Kidney (tissue), 22 donors: ENCODE measurements around the gene PARP4. TPM values are rescaled to one million over a fixed set of nuclear protein-coding genes. Genes with fewer than 3 reads are reported as not detected.
"Not testable (repeated sequence)": the region's sequence is repeated elsewhere in the genome, so short reads cannot be mapped to it uniquely, and the experiment has no call there.

ENCODE experiments used
- DNase-seq, 5 donors: peaks; one replicate each; pipeline ENCODE4 v3.0.0-alpha.2; 2013 to 2020
- FAIRE-seq: peaks from 2 replicates; lab custom pipeline; 2012; peaks lifted over from hg19 to GRCh38; lab: Jason Lieb, UNC
- H3K27ac ChIP-seq, 2 donors: one replicate each; pipeline ENCODE4 v1.7.0; 2013; ENCODE audit warnings: low read depth in 2 of 2, low read length in 2 of 2, inconsistent platforms in 1 of 2
- H3K27me3 ChIP-seq: one replicate; pipeline ENCODE4 v1.7.1; 2013; ENCODE audit warnings: low read length, inconsistent platforms; ENCODE audit not compliant: control insufficient read depth, insufficient read depth
- H3K36me3 ChIP-seq, 3 donors: one replicate each; pipeline versions ENCODE4 v1.7.0 to v1.7.1; 2013; ENCODE audit warnings: low read length in 3 of 3, control low read depth in 1 of 3, inconsistent platforms in 1 of 3; ENCODE audit not compliant: insufficient read depth in 3 of 3, control insufficient read depth in 2 of 3
- H3K4me1 ChIP-seq, 3 donors: one replicate each; pipeline versions ENCODE4 v1.7.0 to v1.7.1; 2013; ENCODE audit warnings: low read length in 3 of 3, inconsistent platforms in 1 of 3, low read depth in 1 of 3; ENCODE audit not compliant: control insufficient read depth in 2 of 3, insufficient read depth in 2 of 3
- H3K4me3 ChIP-seq, 3 donors: one replicate each; pipeline versions ENCODE4 v1.7.0 to v1.8.1; 2013; ENCODE audit warnings: low read length in 3 of 3, control low read depth in 1 of 3, inconsistent platforms in 1 of 3
- H3K9ac ChIP-seq, 3 donors: one replicate each; pipeline versions ENCODE4 v1.7.0 to v1.7.1; 2013; ENCODE audit warnings: low read length in 3 of 3, control low read depth in 1 of 3, inconsistent platforms in 1 of 3
- H3K9me3 ChIP-seq, 3 donors: one replicate each; pipeline versions ENCODE4 v1.7.0 to v1.7.1; 2013; ENCODE audit warnings: low read length in 3 of 3, control low read depth in 1 of 3, inconsistent platforms in 1 of 3; ENCODE audit not compliant: control insufficient read depth in 2 of 3, insufficient read depth in 1 of 3
- CTCF ChIP-seq: IDR thresholded peaks from 3 replicates; pipeline ENCODE4 v1.5.1; 2012; ENCODE audit warnings: mild to moderate bottlenecking, moderate library complexity, borderline replicate concordance; ENCODE audit not compliant: insufficient read depth; ENCODE audit errors: extremely low read depth
- intact Hi-C: fragments of 100-400 bp; cut with DNase I; formaldehyde crosslinking; loops from one replicate; pipeline ENCODE4 v1.11.1; 2022
- long read RNA-seq, 10 donors: library from polyadenylated mRNA in 1 of 10; unstranded in 1 of 10; transcript quantifications; one replicate each; pipeline ENCODE4 v2.0.0 and lab custom pipeline, GENCODE V29; 2021 to 2026
- polyA plus RNA-seq: library from polyadenylated mRNA; stranded (reverse); fragments of 350-450 nt; fragmentation: Illumina TruSeq; extraction: RNeasy Lipid Tissue Mini Kit (QIAGEN cat#74804); gene quantifications from one replicate; pipeline ENCODE4 v1.2.3, GENCODE V29; 2014; ENCODE audit warnings: low read depth, low replicate concordance; ENCODE audit not compliant: insufficient read depth
- total RNA-seq: library from RNA; stranded (reverse); fragmentation: NEBNext Ultra II Directional; extraction: Animal tissue kit (Norgen Biotek cat#: 25700); gene quantifications from one replicate; pipeline ENCODE4 v1.2.1, GENCODE V29; 2021
- donor health status: control.
- donor health status: control.
- donor health status: control.
- donor health status: control.
- donor health status: control.
- donor health status: DM: yes; HTN: yes; CAD: no.
- donor health status: Normal renal cell carcinoma (clear cell type).

PARP4 gene
- total RNA-seq: 95.1 TPM
- 13.9 TPM for polyA plus RNA-seq
- long read RNA-seq, donor 1, partial matches to known transcripts: 6 of 7 reads
- long read RNA-seq, donor 1, other reads (novel, unspliced or antisense): 0 of 7 reads
- long read RNA-seq, donor 2, partial matches to known transcripts: 5 of 5 reads
- long read RNA-seq, donor 2, other reads (novel, unspliced or antisense): 0 of 5 reads
- long read RNA-seq, donor 3, full-length matches to known transcripts: 1 of 1 reads
- long read RNA-seq, donor 3, partial matches to known transcripts: 0 of 1 reads
- long read RNA-seq, donor 3, other reads (novel, unspliced or antisense): 0 of 1 reads
- long read RNA-seq, donor 4, full-length matches to known transcripts: 2 of 7 reads
- long read RNA-seq, donor 4, partial matches to known transcripts: 5 of 7 reads
- long read RNA-seq, donor 4, other reads (novel, unspliced or antisense): 0 of 7 reads
- long read RNA-seq, donor 5: 0 reads
- long read RNA-seq, donor 6, partial matches to known transcripts: 10 of 10 reads
- long read RNA-seq, donor 6, other reads (novel, unspliced or antisense): 0 of 10 reads
- long read RNA-seq, donor 7, full-length matches to known transcripts: 5 of 20 reads
- long read RNA-seq, donor 7, partial matches to known transcripts: 6 of 20 reads
- long read RNA-seq, donor 7, other reads (novel, unspliced or antisense): 9 of 20 reads
- long read RNA-seq, donor 8, full-length matches to known transcripts: 1 of 15 reads
- long read RNA-seq, donor 8, partial matches to known transcripts: 14 of 15 reads
- long read RNA-seq, donor 8, other reads (novel, unspliced or antisense): 0 of 15 reads
- long read RNA-seq, donor 9, partial matches to known transcripts: 0 of 1 reads
- long read RNA-seq, donor 9, other reads (novel, unspliced or antisense): 0 of 1 reads
- long read RNA-seq, donor 10, full-length matches to known transcripts: 1 of 6 reads
- long read RNA-seq, donor 10, partial matches to known transcripts: 5 of 6 reads
- long read RNA-seq, donor 10, other reads (novel, unspliced or antisense): 0 of 6 reads

- H3K4me1 ChIP-seq: peaks cover 0 to 5% (median 5%) of the 10 kb centered on the region in 3 donors
- H3K27me3 ChIP-seq: no peaks in the 10 kb centered on the region
- no peak for FAIRE-seq
- no peak for TF ChIP-seq CTCF
- no peaks in the 10 kb centered on the region for H3K9me3 ChIP-seq
- H3K27ac ChIP-seq: peak within 1 kb of the TSS; percentile 92 to 93
- intact Hi-C loops: no loop called here
- peak; percentile 82 to 94 (median 90) for DNase-seq
- peak within 1 kb of the TSS; percentile 75 to 87 (median 85) for H3K9ac ChIP-seq
- H3K36me3 ChIP-seq: no peaks in the 10 kb centered on the region
- H3K4me3 ChIP-seq: peak within 1 kb of the TSS; percentile 80 to 96 (median 81)
These were observed at the start of gene PARP4 for GRCh38 chr13:24512197-24512907. TSS of gene PARP4 (minus strand) at chr13:24512778. CDS start at chr13:24503776, 9,002 bp downstream.

GRCh38 chr13:24560579-24561187, 48.1 kb upstream of the PARP4 start:
- H3K36me3 ChIP-seq, intact Hi-C loops, DNase-seq, H3K27ac ChIP-seq, FAIRE-seq, H3K27me3 ChIP-seq, H3K4me3 ChIP-seq, H3K9me3 ChIP-seq, H3K9ac ChIP-seq, H3K4me1 ChIP-seq: not testable (repeated sequence)

- H3K4me1 ChIP-seq, DNase-seq, FAIRE-seq, H3K27ac ChIP-seq, H3K9me3 ChIP-seq, H3K4me3 ChIP-seq, intact Hi-C loops, H3K27me3 ChIP-seq, H3K36me3 ChIP-seq, H3K9ac ChIP-seq: not testable (repeated sequence)
These were observed 47.0 kb upstream of the PARP4 start for GRCh38 chr13:24559431-24560218.
